Activated CD4-positive, alpha-beta T cell treated with anti-CD3 and anti-CD28 coated beads, Interleukin-10, Interleukin-2, amounts not matched to agents 100 ng/mL and 50 ng/mL, durations not matched to agents 16 hours and 8 hours (primary cell): ENCODE measurements around the gene EPYC.
"Not testable (repeated sequence)": the region's sequence is repeated elsewhere in the genome, so short reads cannot be mapped to it uniquely, and the experiment has no call there.

Experiments
- DNase-seq: peaks from one replicate; pipeline ENCODE4 v3.0.0-alpha.2; 2020

The EPYC gene

GRCh38 chr12:90989686-90990111 lies 15.1 kb downstream of the EPYC start:
- DNase-seq = no peak

GRCh38 chr12:90987520-90987919 lies 17.3 kb downstream of the EPYC start:
- DNase-seq = no peak

- no peak for DNase-seq
These were observed 17.7 kb downstream of the EPYC start for GRCh38 chr12:90987101-90987500.

GRCh38 chr12:90985331-90985730 lies 19.4 kb downstream of the EPYC start:
- DNase-seq = not testable (repeated sequence)

GRCh38 chr12:90984114-90984513 lies 20.7 kb downstream of the EPYC start:
- DNase-seq = no peak

DNA sequence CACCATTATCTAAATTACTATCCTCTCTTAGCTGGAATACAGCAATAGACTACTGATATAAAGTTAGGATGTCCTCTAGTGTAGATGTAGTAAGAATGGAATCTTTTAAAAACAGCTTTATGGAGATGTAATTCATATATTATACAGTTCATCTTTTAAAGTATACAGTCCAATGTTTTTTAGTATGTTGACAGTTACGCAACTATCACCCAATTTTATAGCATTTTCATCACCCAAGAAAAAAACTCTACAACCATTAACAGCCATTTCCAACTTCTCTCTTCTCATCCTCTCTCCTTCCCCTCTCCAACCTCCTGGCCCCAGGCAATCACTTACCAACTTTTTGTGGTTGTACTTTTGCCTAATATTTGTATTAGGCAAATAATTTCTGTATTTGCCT lies 22.6 kb downstream of the EPYC start:
- DNase-seq = no peak

GRCh38 chr12:90979951-90980350 lies 24.8 kb downstream of the EPYC start:
- DNase-seq = no peak

GRCh38 chr12:90979019-90979418 lies 25.8 kb downstream of the EPYC start:
- no peak for DNase-seq

DNA sequence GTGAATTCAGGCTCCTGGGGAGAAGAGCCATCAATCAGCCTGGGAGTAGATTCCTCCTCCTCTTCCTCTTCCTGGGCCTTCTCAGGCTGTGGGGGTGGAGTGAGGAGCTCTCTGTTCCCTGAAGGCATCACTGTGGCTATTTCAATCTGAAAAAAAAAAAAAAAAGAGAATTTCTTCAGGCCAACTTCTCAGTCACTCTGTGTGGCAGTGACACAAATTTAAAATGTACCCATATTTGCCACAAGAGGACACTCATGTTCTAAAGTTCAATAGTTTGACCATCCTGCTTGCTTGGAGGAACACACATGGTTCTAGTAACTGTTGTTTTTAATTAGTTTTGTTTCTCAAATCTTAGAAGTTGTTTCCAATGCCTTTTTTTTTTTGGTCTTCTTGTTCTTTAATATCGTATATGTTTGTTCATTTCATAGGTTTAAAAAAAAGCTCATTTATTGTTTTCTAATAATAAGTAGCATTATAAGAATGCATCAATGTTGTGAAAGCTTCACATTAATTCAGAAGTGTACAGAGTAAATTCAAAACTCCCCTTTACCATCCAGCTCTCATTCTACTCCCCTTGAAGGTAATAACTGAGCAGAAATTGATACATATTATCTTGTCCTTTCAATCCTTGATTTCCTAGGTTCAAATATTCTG lies 26.5 kb downstream of the EPYC start:
- peak; percentile 33 for DNase-seq

DNA sequence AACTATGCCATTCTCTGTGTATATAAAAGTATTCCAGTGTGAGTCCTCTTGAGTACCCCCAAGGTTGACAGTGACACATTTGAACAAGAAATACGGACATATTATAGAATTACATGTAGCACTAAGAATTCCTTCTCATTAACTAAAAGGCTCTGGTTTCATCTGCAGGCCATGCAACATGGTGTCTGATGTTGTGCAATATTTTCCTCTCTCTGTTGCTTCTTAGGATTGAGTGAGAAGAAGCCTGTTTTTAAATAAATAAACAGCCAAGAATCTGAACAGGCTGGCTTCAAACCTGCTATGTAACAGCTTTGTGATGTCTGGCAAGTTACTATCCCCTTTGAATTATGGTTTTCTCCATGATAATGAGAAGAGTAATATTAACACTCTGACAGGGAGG lies 27.5 kb downstream of the EPYC start:
- DNase-seq = no peak

DNA sequence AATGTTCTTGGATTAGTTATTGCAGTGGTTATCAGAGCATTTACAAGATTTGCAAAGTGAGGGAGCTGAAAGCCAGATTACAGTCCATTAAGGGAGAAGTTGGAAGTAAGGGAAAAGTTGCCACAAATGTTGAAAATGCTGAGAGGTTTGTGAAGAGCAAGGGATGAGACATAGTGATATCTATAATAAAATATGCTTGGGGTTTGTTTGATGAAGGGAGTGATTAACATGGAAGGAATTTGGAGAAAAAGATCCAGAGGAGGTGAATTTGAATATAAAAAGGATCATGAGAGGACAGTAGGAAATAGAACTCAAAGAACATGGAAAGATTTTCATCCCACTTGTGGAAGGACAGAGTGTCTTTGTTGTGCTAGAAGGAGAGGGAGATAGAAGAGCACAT lies 30.5 kb downstream of the EPYC start:
- no peak for DNase-seq

- no peak for DNase-seq
These were observed 32.5 kb downstream of the EPYC start for GRCh38 chr12:90972226-90972625.

DNA sequence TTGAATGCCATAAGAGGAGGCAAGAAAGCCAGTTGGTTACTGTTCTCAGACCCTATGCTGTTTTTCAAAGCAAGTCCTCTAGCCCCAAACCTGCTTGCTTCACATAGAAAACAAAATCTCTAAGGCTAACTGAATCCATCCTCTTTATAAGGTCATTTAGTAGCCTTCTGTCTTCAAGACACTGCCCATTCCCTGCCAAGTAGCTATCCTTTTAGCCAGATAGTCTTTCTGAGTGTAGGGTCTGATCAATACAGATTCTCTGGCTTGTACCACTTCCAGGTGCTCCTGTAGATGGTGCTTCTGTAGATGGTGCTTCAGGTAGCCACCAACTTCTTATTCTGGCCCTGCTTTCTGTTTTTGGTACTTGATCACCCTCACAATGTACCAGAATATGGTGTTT lies 33.9 kb downstream of the EPYC start:
- no peak for DNase-seq

DNA sequence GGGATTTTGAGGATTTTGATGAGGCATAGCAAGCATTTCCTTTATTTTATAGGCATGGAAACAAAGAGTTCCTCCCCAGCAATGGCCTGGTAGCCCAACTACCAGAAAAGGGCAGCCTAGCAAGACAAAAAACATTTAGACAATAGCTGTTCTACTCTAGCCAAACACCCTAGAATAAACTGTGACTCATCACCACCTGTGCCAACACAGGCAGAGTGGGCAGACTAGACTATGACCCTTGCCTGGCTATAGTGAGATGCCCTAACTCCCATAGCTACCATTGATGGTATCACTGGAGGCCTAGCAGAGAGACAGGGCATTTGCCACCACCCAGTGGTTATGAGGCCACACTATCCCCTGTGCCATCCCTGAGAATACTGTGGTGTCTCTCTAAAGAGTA lies 34.3 kb downstream of the EPYC start:
- DNase-seq = no peak

GRCh38 chr12:90969851-90970250 lies 34.9 kb downstream of the EPYC start:
- DNase-seq = no peak

GRCh38 chr12:90969346-90969745 lies 35.4 kb downstream of the EPYC start:
- no peak for DNase-seq

- no peak for DNase-seq
These were observed 39.6 kb downstream of the EPYC start for GRCh38 chr12:90965204-90965603.

- no peak for DNase-seq
These were observed 40.2 kb downstream of the EPYC start for GRCh38 chr12:90964616-90965015.

GRCh38 chr12:90963946-90964345 lies 40.8 kb downstream of the EPYC start:
- no peak for DNase-seq

- no peak for DNase-seq
These were observed 43.6 kb downstream of the EPYC start for GRCh38 chr12:90961154-90961553.

DNA sequence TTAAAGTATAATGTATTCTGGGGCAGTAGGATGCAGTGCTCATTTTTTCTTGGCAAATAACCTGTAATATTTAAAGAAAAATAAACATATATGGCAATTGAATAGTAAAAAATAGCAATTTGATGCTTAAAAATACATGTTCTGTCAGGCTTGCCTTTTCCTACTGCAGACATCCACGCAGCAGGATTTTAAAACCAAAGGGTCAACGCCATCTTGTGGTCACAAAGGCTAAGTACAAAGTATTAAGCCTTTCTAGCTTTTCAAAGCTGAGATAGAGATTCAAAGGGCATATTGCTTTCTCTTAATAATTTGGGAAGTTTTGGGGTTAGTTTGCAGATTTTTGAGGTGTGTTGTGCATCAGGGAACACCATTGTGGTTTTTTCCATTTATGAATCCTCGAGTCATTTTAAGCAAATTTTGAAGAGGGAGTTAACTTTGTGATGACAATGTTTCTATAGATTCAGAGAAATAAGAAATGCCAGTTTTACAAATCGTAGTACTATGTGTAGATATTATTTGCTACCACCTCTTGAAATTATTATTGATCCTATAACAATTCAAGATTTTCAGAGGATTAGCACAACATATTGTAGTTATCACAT lies 45.1 kb downstream of the EPYC start:
- DNase-seq = peak; percentile 43

- DNase-seq = no peak
These were observed 45.7 kb downstream of the EPYC start for GRCh38 chr12:90959032-90959431.

DNA sequence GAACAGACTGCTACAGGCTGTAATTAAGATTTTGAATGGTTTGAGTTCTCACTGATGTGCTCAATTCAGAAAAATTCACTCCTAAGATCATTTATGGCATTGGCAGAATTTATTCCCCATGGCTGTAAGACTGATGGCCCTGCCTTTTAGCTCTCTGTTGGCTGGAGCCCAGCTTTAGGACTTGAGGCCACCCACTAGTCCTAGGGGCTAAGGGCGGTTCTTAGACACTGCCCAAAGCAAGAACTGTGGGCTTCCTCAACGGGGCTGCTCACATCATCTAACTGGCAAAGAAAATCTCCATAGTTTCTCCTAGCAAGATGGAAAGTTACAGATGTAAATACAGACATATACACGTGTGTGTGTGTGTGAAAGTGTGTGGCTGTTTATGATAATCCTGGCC lies 46.4 kb downstream of the EPYC start:
- DNase-seq = no peak

GRCh38 chr12:90954921-90955320 lies 49.9 kb downstream of the EPYC start, which contains the start of gene CCER1:
TSS of gene CCER1 (minus strand) at chr12:90955176. CDS start at chr12:90954742, 434 bp downstream.
- no peak for DNase-seq

- no peak for DNase-seq
These were observed 50.3 kb downstream of the EPYC start for GRCh38 chr12:90954428-90954827.
